ENCODE results near the gene CKAP2.

GRCh38 chr13:52447815-52448552, 7.3 kb upstream of the CKAP2 start:
- TF ChIP-seq CTCF (IDR thresholded peaks at IDR 0.05) (no peak), POLR2A (IDR thresholded peaks at IDR 0.05) (no peak)

Measured in Peyer's patch (tissue), 4 donors.